ENCODE measurements around the gene BICDL1.

GRCh38 chr12:120090206-120090605 lies 101.2 kb downstream of the BICDL1 start:
- no peak for TF ChIP-seq POLR2A (IDR thresholded peaks at IDR 0.05)
- no peak for TF ChIP-seq CTCF (IDR thresholded peaks at IDR 0.05 in 8 of 11, conservative IDR thresholded peaks at IDR 0.05 in 3 of 11)
